AG09309 (cell line): Measurements from ENCODE around the gene CBX3.

ENCODE experiments used
- DNase-seq: peaks from one replicate; pipeline ENCODE4 v3.0.0-alpha.2; 2010; ENCODE audit warnings: low read depth
- H3K4me3 ChIP-seq: 2 replicates; pipeline ENCODE4 v1.5.1; 2011; ENCODE audit warnings: mild to moderate bottlenecking, low read depth, low read length, moderate library complexity; ENCODE audit not compliant: control insufficient read depth
- CTCF ChIP-seq: IDR thresholded peaks from 2 replicates; pipeline ENCODE4 v1.5.1; 2011; ENCODE audit warnings: mild to moderate bottlenecking, low read depth, low read length, inconsistent platforms; ENCODE audit not compliant: insufficient read depth, control insufficient read depth; ENCODE audit errors: missing control alignments

The CBX3 gene

GRCh38 chr7:26178272-26178960 is 23.1 kb upstream of the CBX3 start:
- TF ChIP-seq CTCF = no peak
- no peak for DNase-seq
- H3K4me3 ChIP-seq = no peak overlapping the region

GRCh38 chr7:26179422-26179821 is 22.1 kb upstream of the CBX3 start:
- DNase-seq = no peak
- no peak for TF ChIP-seq CTCF
- no peak overlapping the region for H3K4me3 ChIP-seq

GRCh38 chr7:26179826-26180497 is 21.6 kb upstream of the CBX3 start:
- no peak overlapping the region for H3K4me3 ChIP-seq
- no peak for DNase-seq
- no peak for TF ChIP-seq CTCF

- H3K4me3 ChIP-seq = no peak overlapping the region
- no peak for DNase-seq
- TF ChIP-seq CTCF = no peak
Measured at GRCh38 chr7:26180792-26181198, 20.8 kb upstream of the CBX3 start.

GRCh38 chr7:26181474-26182227 is 19.9 kb upstream of the CBX3 start:
- no peak for DNase-seq
- no peak for TF ChIP-seq CTCF

GRCh38 chr7:26182283-26182682 is 19.3 kb upstream of the CBX3 start:
- TF ChIP-seq CTCF = no peak

More at GRCh38 chr7:26181474-26182227, 19.9 kb upstream of the CBX3 start:
- H3K4me3 ChIP-seq = no peak overlapping the region

More at GRCh38 chr7:26182283-26182682, 19.3 kb upstream of the CBX3 start:
- no peak overlapping the region for H3K4me3 ChIP-seq
- DNase-seq = no peak
